Activated CD4-positive, alpha-beta memory T cell treated with anti-CD3 and anti-CD28 coated beads, Interleukin-2, amount 10 ng/mL, durations not matched to agents 7 days and 5 days (primary cell): ENCODE measurements around the gene RHO. TPM values are rescaled to one million over a fixed set of nuclear protein-coding genes. Genes with fewer than 3 reads are reported as not detected.

Experiments used
- CTCF ChIA-PET: fragments of 350-600 bp; sonication (Branson Sonifier 250); formaldehyde crosslinking; loops from one replicate; lab custom pipeline; 2021; ENCODE audit warnings: antibody characterized with exemption, inconsistent platforms; lab: Charles Lee
- POLR2A ChIA-PET: fragments of 350-600 bp; sonication (Branson Sonifier 250); formaldehyde crosslinking; loops from one replicate; lab custom pipeline; 2021; ENCODE audit warnings: antibody characterized with exemption; lab: Charles Lee
- DNase-seq: peaks from one replicate; pipeline ENCODE4 v3.0.0-alpha.2; 2020
- H3K27ac Mint-ChIP-seq: one replicate; pipeline ENCODE4 v1.8.0; 2021; ENCODE audit warnings: mild to moderate bottlenecking, mixed read lengths
- H3K27me3 Mint-ChIP-seq: one replicate; pipeline ENCODE4 v1.8.0; 2021; ENCODE audit warnings: mixed read lengths
- H3K36me3 Mint-ChIP-seq: one replicate; pipeline ENCODE4 v1.8.0; 2021; ENCODE audit warnings: low read depth, mixed read lengths
- H3K4me1 Mint-ChIP-seq: one replicate; pipeline ENCODE4 v1.8.0; 2021; ENCODE audit warnings: mixed read lengths
- H3K4me3 Mint-ChIP-seq: one replicate; pipeline ENCODE4 v1.8.0; 2021; ENCODE audit warnings: mild to moderate bottlenecking, mixed read lengths
- H3K9me3 Mint-ChIP-seq: one replicate; pipeline ENCODE4 v1.8.0; 2021; ENCODE audit warnings: mixed read lengths
- total RNA-seq, 2 experiments: library from RNA; stranded (reverse); gene quantifications; one replicate each; pipeline ENCODE4 v1.2.3, GENCODE V29; 2021

RHO gene
- total RNA-seq, 2 experiments from 2014 or later, result not detected

DNA sequence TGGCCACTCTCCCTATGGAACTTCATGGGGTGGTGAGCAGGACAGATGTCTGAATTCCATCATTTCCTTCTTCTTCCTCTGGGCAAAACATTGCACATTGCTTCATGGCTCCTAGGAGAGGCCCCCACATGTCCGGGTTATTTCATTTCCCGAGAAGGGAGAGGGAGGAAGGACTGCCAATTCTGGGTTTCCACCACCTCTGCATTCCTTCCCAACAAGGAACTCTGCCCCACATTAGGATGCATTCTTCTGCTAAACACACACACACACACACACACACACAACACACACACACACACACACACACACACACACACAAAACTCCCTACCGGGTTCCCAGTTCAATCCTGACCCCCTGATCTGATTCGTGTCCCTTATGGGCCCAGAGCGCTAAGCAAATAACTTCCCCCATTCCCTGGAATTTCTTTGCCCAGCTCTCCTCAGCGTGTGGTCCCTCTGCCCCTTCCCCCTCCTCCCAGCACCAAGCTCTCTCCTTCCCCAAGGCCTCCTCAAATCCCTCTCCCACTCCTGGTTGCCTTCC lies 1.9 kb downstream of the RHO start:
- ChIA-PET CTCF (no interaction called here), POLR2A (no interaction called here)
- no peaks in the 10 kb centered on the region for H3K36me3 Mint-ChIP-seq
- H3K27me3 Mint-ChIP-seq, result no peaks in the 10 kb centered on the region
- no peak for DNase-seq
- H3K27ac Mint-ChIP-seq, result no peak overlapping the region
- H3K4me1 Mint-ChIP-seq, result no peaks in the 10 kb centered on the region
- H3K9me3 Mint-ChIP-seq, result no peaks in the 10 kb centered on the region
- no peak overlapping the region for H3K4me3 Mint-ChIP-seq

DNA sequence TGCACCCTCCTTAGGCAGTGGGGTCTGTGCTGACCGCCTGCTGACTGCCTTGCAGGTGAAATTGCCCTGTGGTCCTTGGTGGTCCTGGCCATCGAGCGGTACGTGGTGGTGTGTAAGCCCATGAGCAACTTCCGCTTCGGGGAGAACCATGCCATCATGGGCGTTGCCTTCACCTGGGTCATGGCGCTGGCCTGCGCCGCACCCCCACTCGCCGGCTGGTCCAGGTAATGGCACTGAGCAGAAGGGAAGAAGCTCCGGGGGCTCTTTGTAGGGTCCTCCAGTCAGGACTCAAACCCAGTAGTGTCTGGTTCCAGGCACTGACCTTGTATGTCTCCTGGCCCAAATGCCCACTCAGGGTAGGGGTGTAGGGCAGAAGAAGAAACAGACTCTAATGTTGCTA lies 2.4 kb downstream of the RHO start:
- CTCF ChIA-PET, result no interaction called here
- H3K36me3 Mint-ChIP-seq, result no peaks in the 10 kb centered on the region
- no peak overlapping the region for H3K4me3 Mint-ChIP-seq
- no peaks in the 10 kb centered on the region for H3K27me3 Mint-ChIP-seq
- H3K27ac Mint-ChIP-seq, result no peak overlapping the region
- no peaks in the 10 kb centered on the region for H3K9me3 Mint-ChIP-seq
- POLR2A ChIA-PET, result no interaction called here
- no peak for DNase-seq
- no peaks in the 10 kb centered on the region for H3K4me1 Mint-ChIP-seq

DNA sequence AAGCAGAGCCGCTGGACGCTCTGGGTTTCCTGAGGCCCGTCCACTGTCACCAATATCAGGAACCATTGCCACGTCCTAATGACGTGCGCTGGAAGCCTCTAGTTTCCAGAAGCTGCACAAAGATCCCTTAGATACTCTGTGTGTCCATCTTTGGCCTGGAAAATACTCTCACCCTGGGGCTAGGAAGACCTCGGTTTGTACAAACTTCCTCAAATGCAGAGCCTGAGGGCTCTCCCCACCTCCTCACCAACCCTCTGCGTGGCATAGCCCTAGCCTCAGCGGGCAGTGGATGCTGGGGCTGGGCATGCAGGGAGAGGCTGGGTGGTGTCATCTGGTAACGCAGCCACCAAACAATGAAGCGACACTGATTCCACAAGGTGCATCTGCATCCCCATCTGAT lies 3.3 kb downstream of the RHO start:
- CTCF ChIA-PET, result no interaction called here
- H3K36me3 Mint-ChIP-seq, result no peaks in the 10 kb centered on the region
- DNase-seq, result no peak
- H3K9me3 Mint-ChIP-seq, result no peaks in the 10 kb centered on the region
- H3K27me3 Mint-ChIP-seq, result no peaks in the 10 kb centered on the region
- no peaks in the 10 kb centered on the region for H3K4me1 Mint-ChIP-seq
- POLR2A ChIA-PET, result no interaction called here
- H3K27ac Mint-ChIP-seq, result no peak overlapping the region
- H3K4me3 Mint-ChIP-seq, result no peak overlapping the region

DNA sequence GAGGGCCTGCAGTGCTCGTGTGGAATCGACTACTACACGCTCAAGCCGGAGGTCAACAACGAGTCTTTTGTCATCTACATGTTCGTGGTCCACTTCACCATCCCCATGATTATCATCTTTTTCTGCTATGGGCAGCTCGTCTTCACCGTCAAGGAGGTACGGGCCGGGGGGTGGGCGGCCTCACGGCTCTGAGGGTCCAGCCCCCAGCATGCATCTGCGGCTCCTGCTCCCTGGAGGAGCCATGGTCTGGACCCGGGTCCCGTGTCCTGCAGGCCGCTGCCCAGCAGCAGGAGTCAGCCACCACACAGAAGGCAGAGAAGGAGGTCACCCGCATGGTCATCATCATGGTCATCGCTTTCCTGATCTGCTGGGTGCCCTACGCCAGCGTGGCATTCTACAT lies 3.8 kb downstream of the RHO start:
- Mint-ChIP-seq H3K4me1 (no peaks in the 10 kb centered on the region), H3K4me3 (no peak overlapping the region), H3K36me3 (no peaks in the 10 kb centered on the region), H3K27ac (no peak overlapping the region), H3K27me3 (no peaks in the 10 kb centered on the region), H3K9me3 (no peaks in the 10 kb centered on the region)
- ChIA-PET POLR2A (no interaction called here), CTCF (no interaction called here)
- no peak for DNase-seq

DNA sequence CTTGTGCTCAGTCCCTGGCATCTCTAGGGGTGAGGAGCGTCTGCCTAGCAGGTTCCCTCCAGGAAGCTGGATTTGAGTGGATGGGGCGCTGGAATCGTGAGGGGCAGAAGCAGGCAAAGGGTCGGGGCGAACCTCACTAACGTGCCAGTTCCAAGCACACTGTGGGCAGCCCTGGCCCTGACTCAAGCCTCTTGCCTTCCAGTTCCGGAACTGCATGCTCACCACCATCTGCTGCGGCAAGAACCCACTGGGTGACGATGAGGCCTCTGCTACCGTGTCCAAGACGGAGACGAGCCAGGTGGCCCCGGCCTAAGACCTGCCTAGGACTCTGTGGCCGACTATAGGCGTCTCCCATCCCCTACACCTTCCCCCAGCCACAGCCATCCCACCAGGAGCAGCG lies 5.0 kb downstream of the RHO start:
- Mint-ChIP-seq H3K4me3 (no peak overlapping the region), H3K4me1 (no peaks in the 10 kb centered on the region), H3K27me3 (no peaks in the 10 kb centered on the region), H3K27ac (no peak overlapping the region), H3K36me3 (no peaks in the 10 kb centered on the region), H3K9me3 (no peaks in the 10 kb centered on the region)
- ChIA-PET POLR2A (no interaction called here), CTCF (no interaction called here)
- DNase-seq, result no peak

DNA sequence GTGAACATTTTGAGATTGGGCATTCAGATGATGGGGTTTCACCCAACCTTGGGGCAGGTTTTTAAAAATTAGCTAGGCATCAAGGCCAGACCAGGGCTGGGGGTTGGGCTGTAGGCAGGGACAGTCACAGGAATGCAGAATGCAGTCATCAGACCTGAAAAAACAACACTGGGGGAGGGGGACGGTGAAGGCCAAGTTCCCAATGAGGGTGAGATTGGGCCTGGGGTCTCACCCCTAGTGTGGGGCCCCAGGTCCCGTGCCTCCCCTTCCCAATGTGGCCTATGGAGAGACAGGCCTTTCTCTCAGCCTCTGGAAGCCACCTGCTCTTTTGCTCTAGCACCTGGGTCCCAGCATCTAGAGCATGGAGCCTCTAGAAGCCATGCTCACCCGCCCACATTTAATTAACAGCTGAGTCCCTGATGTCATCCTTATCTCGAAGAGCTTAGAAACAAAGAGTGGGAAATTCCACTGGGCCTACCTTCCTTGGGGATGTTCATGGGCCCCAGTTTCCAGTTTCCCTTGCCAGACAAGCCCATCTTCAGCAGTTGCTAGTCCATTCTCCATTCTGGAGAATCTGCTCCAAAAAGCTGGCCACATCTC lies 6.1 kb downstream of the RHO start:
- H3K4me3 Mint-ChIP-seq, result no peak overlapping the region
- POLR2A ChIA-PET, result no interaction called here

DNA sequence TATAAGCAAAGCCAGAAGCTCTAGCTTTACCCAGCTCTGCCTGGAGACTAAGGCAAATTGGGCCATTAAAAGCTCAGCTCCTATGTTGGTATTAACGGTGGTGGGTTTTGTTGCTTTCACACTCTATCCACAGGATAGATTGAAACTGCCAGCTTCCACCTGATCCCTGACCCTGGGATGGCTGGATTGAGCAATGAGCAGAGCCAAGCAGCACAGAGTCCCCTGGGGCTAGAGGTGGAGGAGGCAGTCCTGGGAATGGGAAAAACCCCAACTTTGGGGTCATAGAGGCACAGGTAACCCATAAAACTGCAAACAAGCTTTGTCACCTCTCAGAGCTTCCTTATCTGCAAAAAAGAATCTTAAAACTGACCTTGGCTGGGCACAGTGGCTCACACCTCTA lies 6.6 kb downstream of the RHO start:
- ChIA-PET POLR2A (no interaction called here), CTCF (interaction anchor here (1.0 to 1.2 kb wide), 3 partner anchors 10 to 59 kb away, joined by 3 read pairs; no protein-coding TSS in a partner anchor)
- no peak for DNase-seq
- Mint-ChIP-seq H3K27ac (no peak overlapping the region), H3K4me3 (no peak overlapping the region), H3K4me1 (no peaks in the 10 kb centered on the region), H3K9me3 (no peaks in the 10 kb centered on the region), H3K36me3 (no peaks in the 10 kb centered on the region), H3K27me3 (no peaks in the 10 kb centered on the region)

More for the DNA sequence above, 6.1 kb downstream of the RHO start:
- H3K27me3 Mint-ChIP-seq, result no peaks in the 10 kb centered on the region
- CTCF ChIA-PET, result interaction anchor here (1.0 to 1.2 kb wide), 3 partner anchors 9 to 60 kb away, joined by 3 read pairs; no protein-coding TSS in a partner anchor
- no peaks in the 10 kb centered on the region for H3K9me3 Mint-ChIP-seq
- no peak overlapping the region for H3K27ac Mint-ChIP-seq
- H3K4me1 Mint-ChIP-seq, result no peaks in the 10 kb centered on the region
- no peaks in the 10 kb centered on the region for H3K36me3 Mint-ChIP-seq
- DNase-seq, result no peak

DNA sequence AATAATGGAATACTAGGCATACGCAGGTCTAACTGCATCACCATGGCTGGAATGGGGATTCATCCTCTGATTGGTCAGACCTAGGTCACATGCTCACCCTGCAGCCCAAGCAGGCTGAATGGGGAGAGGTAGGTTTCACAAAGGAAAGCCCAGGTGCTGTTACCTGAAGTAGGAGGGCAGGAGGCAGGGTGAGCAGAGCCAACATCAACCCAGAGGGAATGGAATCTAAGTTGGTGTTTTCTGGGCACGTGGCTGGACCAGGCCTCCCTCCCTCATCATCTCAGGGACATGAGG lies 7.9 kb downstream of the RHO start:
- H3K4me1 Mint-ChIP-seq, result no peaks in the 10 kb centered on the region
- H3K4me3 Mint-ChIP-seq, result no peak overlapping the region
- POLR2A ChIA-PET, result no interaction called here
- H3K36me3 Mint-ChIP-seq, result no peaks in the 10 kb centered on the region
- DNase-seq, result no peak
- CTCF ChIA-PET, result no interaction called here
- no peaks in the 10 kb centered on the region for H3K9me3 Mint-ChIP-seq
- no peaks in the 10 kb centered on the region for H3K27me3 Mint-ChIP-seq
- H3K27ac Mint-ChIP-seq, result no peak overlapping the region

DNA sequence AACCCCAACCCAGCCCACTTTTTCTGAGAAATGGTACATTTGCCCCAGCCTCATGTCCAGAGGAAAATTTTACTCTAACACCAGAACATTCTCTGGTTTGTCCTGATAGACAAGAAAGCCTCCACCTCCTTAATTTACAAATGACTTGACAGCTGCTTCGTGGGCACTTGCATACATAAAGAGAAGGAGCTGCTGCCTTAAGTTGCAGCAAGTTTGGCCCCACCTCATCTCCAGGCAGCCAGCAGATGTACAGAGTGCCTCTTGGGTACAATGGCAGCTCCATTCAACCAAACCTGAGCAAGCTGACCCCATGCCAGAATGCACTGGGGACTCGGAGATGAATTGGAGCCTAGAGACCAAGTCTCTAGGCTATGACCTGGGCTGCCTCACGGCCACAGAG lies 8.4 kb downstream of the RHO start:
- no peak overlapping the region for H3K4me3 Mint-ChIP-seq
- CTCF ChIA-PET, result no interaction called here
- no peaks in the 10 kb centered on the region for H3K36me3 Mint-ChIP-seq
- DNase-seq, result no peak
- POLR2A ChIA-PET, result no interaction called here
- no peaks in the 10 kb centered on the region for H3K9me3 Mint-ChIP-seq
- H3K27me3 Mint-ChIP-seq, result no peaks in the 10 kb centered on the region
- H3K27ac Mint-ChIP-seq, result no peak overlapping the region
- no peaks in the 10 kb centered on the region for H3K4me1 Mint-ChIP-seq

DNA sequence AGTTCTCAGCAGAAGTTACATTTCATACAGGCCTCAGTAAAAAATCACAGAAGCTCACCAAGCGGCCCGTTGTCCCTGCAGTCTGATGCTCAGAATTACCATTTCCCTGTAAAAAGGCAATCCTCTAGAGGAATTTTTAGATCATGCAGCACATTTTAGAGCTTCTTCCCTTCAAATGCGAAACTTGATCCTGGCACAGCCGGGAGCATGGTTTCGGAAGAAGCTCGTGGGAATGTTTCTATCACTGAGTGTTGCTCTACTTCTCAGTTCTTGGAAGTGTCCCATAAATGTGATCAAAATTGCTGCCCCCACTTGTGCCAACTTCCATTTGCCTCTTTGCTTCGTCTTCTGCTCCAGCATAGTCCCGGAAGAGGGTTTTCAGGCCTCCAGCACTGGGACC lies 10.8 kb downstream of the RHO start:
- CTCF ChIA-PET, result no interaction called here
- H3K4me3 Mint-ChIP-seq, result no peak overlapping the region

DNA sequence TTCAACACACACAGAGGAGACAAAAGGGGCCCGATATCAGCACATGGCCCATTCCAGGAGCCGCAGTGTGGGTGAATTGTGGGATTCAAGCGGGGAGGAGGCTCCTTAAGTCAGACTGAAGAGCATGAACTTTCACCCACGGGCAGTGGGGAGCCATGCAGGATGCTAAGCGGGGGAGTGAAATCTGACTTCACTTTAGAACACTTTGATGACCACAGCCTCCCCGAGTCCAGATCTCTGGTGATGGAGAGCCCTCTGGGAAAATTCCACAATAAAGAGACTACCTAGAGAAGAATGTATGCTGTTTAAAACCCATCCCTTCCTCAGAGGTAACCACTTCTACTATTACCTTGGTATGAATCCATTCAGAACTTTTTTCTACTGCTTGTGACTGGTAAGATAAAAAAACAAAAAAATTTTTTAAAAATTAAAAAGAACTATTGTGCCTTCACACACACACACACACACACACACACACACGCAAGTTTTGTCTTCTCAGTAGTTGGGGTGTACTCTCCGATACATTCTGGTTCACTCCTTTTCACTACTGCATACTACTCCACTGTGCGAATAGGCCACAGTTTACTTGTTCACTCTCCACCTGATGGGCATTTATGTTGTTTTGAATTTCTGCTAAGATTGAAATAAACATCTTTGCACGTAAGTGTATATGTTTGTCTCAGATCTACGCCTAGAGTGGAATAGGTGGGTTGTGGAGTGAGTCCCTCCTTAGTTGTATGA lies 12.5 kb downstream of the RHO start:
- CTCF ChIA-PET, result no interaction called here
- H3K27me3 Mint-ChIP-seq, result no peaks in the 10 kb centered on the region
- no peak overlapping the region for H3K4me3 Mint-ChIP-seq
- no peak overlapping the region for H3K27ac Mint-ChIP-seq
- H3K9me3 Mint-ChIP-seq, result no peaks in the 10 kb centered on the region
- POLR2A ChIA-PET, result no interaction called here
- no peak for DNase-seq
- H3K4me1 Mint-ChIP-seq, result no peaks in the 10 kb centered on the region
- no peaks in the 10 kb centered on the region for H3K36me3 Mint-ChIP-seq

More for the DNA sequence above, 10.8 kb downstream of the RHO start:
- POLR2A ChIA-PET, result no interaction called here
- no peaks in the 10 kb centered on the region for H3K9me3 Mint-ChIP-seq
- H3K36me3 Mint-ChIP-seq, result no peaks in the 10 kb centered on the region
- no peaks in the 10 kb centered on the region for H3K27me3 Mint-ChIP-seq
- no peak overlapping the region for H3K27ac Mint-ChIP-seq
- no peak for DNase-seq
- no peaks in the 10 kb centered on the region for H3K4me1 Mint-ChIP-seq

DNA sequence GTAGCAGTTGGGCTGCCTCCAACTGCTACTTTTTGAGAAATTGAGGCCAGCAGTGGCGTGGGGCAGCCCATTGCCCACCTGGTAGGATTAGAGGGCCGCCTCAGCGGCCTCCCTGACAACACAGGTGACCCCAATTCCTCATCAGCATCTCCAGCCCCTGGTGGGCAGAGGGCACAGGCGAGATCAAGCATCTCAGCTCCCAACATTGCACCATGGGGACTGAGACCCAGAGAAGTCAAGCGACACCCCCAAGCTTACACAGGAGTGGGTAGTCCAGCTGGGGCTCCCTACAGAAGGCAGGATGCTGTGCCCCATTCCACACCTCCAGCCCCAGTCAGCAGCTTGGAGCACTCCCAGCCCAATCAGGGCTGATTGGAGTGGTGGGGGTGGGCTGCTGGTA lies 14.3 kb downstream of the RHO start:
- Mint-ChIP-seq H3K4me1 (no peaks in the 10 kb centered on the region), H3K36me3 (no peaks in the 10 kb centered on the region), H3K27ac (no peak overlapping the region), H3K27me3 (peaks cover 1% of the 10 kb centered on the region), H3K4me3 (no peak overlapping the region), H3K9me3 (no peaks in the 10 kb centered on the region)
- ChIA-PET POLR2A (no interaction called here), CTCF (no interaction called here)
- DNase-seq, result no peak

DNA sequence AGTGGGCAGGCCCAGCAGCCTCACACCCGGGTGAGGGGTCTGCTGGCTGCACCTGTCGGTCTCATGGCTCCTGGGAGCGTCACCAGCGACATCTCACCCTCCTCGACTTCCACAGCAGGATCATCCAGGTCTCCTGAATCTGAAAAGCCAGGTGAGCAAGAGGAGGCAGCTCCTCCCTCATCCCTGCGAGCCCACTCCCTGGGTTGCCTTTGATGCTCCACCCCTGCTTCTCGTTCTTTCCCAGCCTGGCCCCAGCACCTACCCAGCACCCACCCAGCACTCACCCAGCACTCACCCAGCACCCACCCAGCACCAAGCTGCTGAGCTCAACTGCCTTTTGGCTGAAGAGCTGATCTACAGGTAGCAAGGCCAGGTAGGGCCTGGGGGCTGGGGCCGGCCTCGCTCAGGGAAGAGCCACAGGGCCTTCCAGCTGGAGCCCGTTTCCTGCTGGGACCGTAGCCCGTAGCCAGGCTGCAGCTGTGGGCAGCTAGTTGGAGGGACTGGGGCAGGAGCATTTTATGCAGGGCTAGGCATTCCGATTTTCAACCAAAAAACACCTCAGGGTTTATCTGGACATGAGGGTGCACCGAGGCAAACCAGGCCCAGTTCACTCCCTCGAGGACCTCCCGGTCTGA lies 14.8 kb downstream of the RHO start, which contains the start of gene H1-8:
TSS of gene H1-8 (plus strand) at position 20 of the 635 bp plus-strand sequence. CDS start at position 64, 44 bp downstream.
- Mint-ChIP-seq H3K27me3 (peaks cover 1% of the 10 kb centered on the region), H3K9me3 (no peaks in the 10 kb centered on the region), H3K4me3 (no peak within 1 kb of the TSS), H3K4me1 (no peaks in the 10 kb centered on the region), H3K36me3 (no peaks in the 10 kb centered on the region), H3K27ac (no peak within 1 kb of the TSS)
- CTCF ChIA-PET, result no interaction called here
- POLR2A ChIA-PET, result no interaction called here
- DNase-seq, result no peak
